WTC11 (cell line): ENCODE data around the gene RCN2. TPM values are rescaled to one million over a fixed set of nuclear protein-coding genes. Genes with fewer than 3 reads are reported as not detected.
"Not testable (repeated sequence)": the region's sequence is repeated elsewhere in the genome, so short reads cannot be mapped to it uniquely, and the experiment has no call there.

Experiments used
- ATAC-seq: fragments of 200-7000 bp; cut with Tn5 transposase; 2 replicates; pipeline ENCODE4 v1.10.0; 2021; ENCODE audit warnings: mild to moderate bottlenecking, moderate library complexity
- CTCF ChIA-PET: fragments of 300-600 bp; sonication (Branson Sonifier 250); formaldehyde crosslinking; loops from one replicate; lab custom pipeline; 2021; ENCODE audit warnings: antibody characterized with exemption; lab: Charles Lee
- POLR2A ChIA-PET: fragments of 350-600 bp; sonication (Branson Sonifier 250); formaldehyde crosslinking; loops from one replicate; lab custom pipeline; 2021; ENCODE audit warnings: antibody characterized with exemption; lab: Charles Lee
- DNase-seq: peaks from one replicate; pipeline ENCODE4 v3.0.0; 2021; ENCODE audit warnings: low spot score
- H3K27ac Mint-ChIP-seq: 2 replicates; pipeline ENCODE4 v1.8.0; 2021; ENCODE audit warnings: mixed read lengths
- H3K27me3 Mint-ChIP-seq: 2 replicates; pipeline ENCODE4 v1.8.0; 2021; ENCODE audit warnings: low read depth, mild to moderate bottlenecking, moderate library complexity, mixed read lengths
- H3K36me3 Mint-ChIP-seq: 2 replicates; pipeline ENCODE4 v1.8.0; 2021; ENCODE audit warnings: mixed read lengths
- H3K4me1 Mint-ChIP-seq: 2 replicates; pipeline ENCODE4 v1.8.0; 2022; ENCODE audit warnings: mixed read lengths
- H3K4me3 Mint-ChIP-seq: 2 replicates; pipeline ENCODE4 v1.8.0; 2021; ENCODE audit warnings: mild to moderate bottlenecking, moderate library complexity, mixed read lengths
- H3K9me3 Mint-ChIP-seq: 2 replicates; pipeline ENCODE4 v1.8.0; 2021; ENCODE audit warnings: mixed read lengths
- CREM ChIP-seq: sonication (generic); formaldehyde crosslinking; IDR thresholded peaks from 2 replicates; pipeline ENCODE4 v1.8.1; 2022; ENCODE audit warnings: mild to moderate bottlenecking, missing genetic modification reagents, moderate library complexity
- ELF4 ChIP-seq: sonication (generic); formaldehyde crosslinking; IDR thresholded peaks from 2 replicates; pipeline ENCODE4 v1.8.1; 2022; ENCODE audit warnings: low read depth, mild to moderate bottlenecking, moderate library complexity, missing genetic modification reagents
- ERG ChIP-seq: fragments of 250-450 bp; sonication (Bioruptor Pico); IDR thresholded peaks from 2 replicates; pipeline ENCODE4 v1.8.0; 2021; ENCODE audit warnings: mild to moderate bottlenecking
- ETV6 ChIP-seq: sonication (generic); formaldehyde crosslinking; IDR thresholded peaks from 2 replicates; pipeline ENCODE4 v1.8.1; 2022; ENCODE audit warnings: mild to moderate bottlenecking, missing genetic modification reagents
- IRF2 ChIP-seq: sonication (generic); formaldehyde crosslinking; IDR thresholded peaks from 2 replicates; pipeline ENCODE4 v1.8.0; 2022; ENCODE audit warnings: low read depth, missing genetic modification reagents, borderline replicate concordance
- NFATC4 ChIP-seq: fragments of 250-450 bp; sonication (Bioruptor Pico); IDR thresholded peaks from 2 replicates; pipeline ENCODE4 v1.9.0; 2021; ENCODE audit warnings: mild to moderate bottlenecking
- NR3C1 ChIP-seq: sonication (generic); formaldehyde crosslinking; conservative IDR thresholded peaks from 2 replicates; pipeline ENCODE4 v1.8.1; 2023; ENCODE audit warnings: low read depth, mild to moderate bottlenecking, missing genetic modification reagents
- PRRX2 ChIP-seq: fragments of 250-450 bp; sonication (Bioruptor Pico); IDR thresholded peaks from 2 replicates; pipeline ENCODE4 v1.8.0; 2021; ENCODE audit warnings: mild to moderate bottlenecking
- SMAD3 ChIP-seq: sonication (generic); formaldehyde crosslinking; IDR thresholded peaks from 2 replicates; pipeline ENCODE4 v1.8.0; 2022; ENCODE audit warnings: missing genetic modification reagents, mild to moderate bottlenecking, borderline replicate concordance
- ZNF396 ChIP-seq: fragments of 250-450 bp; sonication (Bioruptor Pico); IDR thresholded peaks from 2 replicates; pipeline ENCODE4 v1.8.0; 2021; ENCODE audit warnings: mild to moderate bottlenecking, moderate library complexity, borderline replicate concordance
- ZNF425 ChIP-seq: fragments of 250-450 bp; sonication (Bioruptor Pico); conservative IDR thresholded peaks from 2 replicates; pipeline ENCODE4 v1.9.0; 2021; ENCODE audit warnings: mild to moderate bottlenecking
- total RNA-seq: library from RNA; stranded (reverse); gene quantifications from 3 replicates; pipeline ENCODE4 v1.2.3, GENCODE V29; 2021
- TF ChIP-seq, protein P1 (sequence below): sonication (generic); formaldehyde crosslinking; IDR thresholded peaks from 2 replicates; pipeline ENCODE4 v1.8.0; 2023; ENCODE audit warnings: mild to moderate bottlenecking, missing genetic modification reagents

The RCN2 gene
- total RNA-seq, 1 experiment from 2014 or later, result 112 TPM

- TF ChIP-seq ERG, result no peak
- TF ChIP-seq CREM (CRISPR knock-in tag), result 0 out of 2 replicates have a peak, but pooled peaks have one; percentile 36
- no peak for TF ChIP-seq IRF2 (CRISPR knock-in tag)
- TF ChIP-seq ETV6, result no peak; the same call in 1 of the 2 replicates
- TF ChIP-seq NFATC4 (CRISPR knock-in tag), result no peak
- TF ChIP-seq PRRX2 (CRISPR knock-in tag), result no peak
- TF ChIP-seq, protein P1, sequence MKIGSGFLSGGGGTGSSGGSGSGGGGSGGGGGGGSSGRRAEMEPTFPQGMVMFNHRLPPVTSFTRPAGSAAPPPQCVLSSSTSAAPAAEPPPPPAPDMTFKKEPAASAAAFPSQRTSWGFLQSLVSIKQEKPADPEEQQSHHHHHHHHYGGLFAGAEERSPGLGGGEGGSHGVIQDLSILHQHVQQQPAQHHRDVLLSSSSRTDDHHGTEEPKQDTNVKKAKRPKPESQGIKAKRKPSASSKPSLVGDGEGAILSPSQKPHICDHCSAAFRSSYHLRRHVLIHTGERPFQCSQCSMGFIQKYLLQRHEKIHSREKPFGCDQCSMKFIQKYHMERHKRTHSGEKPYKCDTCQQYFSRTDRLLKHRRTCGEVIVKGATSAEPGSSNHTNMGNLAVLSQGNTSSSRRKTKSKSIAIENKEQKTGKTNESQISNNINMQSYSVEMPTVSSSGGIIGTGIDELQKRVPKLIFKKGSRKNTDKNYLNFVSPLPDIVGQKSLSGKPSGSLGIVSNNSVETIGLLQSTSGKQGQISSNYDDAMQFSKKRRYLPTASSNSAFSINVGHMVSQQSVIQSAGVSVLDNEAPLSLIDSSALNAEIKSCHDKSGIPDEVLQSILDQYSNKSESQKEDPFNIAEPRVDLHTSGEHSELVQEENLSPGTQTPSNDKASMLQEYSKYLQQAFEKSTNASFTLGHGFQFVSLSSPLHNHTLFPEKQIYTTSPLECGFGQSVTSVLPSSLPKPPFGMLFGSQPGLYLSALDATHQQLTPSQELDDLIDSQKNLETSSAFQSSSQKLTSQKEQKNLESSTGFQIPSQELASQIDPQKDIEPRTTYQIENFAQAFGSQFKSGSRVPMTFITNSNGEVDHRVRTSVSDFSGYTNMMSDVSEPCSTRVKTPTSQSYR (CRISPR knock-in tag), result no peak
- no peak for TF ChIP-seq ZNF396 (CRISPR knock-in tag)
- peak; percentile 77; the same call in 1 of the 2 replicates for TF ChIP-seq NR3C1
- TF ChIP-seq SMAD3, result no peak
- TF ChIP-seq ELF4, result no peak
These were observed at the start of gene RCN2 (continued) for GRCh38 chr15:76931397-76932134.

DNA sequence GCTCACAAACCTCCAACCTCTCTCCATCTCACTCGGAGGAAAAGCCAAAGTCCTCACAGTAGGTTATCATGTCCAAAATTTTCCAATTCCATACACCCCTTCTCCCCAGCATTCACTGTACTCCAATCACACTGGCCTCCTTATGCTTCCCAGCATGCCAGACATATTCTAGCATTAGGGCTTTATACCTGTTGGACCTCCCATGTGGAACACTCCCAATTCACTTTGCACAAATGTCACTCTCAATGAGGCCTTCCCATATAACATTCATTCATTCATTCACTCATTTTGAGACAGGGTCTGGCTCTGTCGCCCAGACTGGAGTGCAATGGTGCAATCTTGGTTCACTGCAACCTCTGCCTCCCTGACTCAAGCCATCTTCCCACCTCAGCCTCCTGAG lies 46.3 kb upstream of the RCN2 start:
- Mint-ChIP-seq H3K4me1 (no peaks in the 10 kb centered on the region), H3K36me3 (no peaks in the 10 kb centered on the region), H3K4me3 (no peak overlapping the region), H3K9me3 (peaks cover 10% of the 10 kb centered on the region), H3K27ac (no peak overlapping the region), H3K27me3 (no peaks in the 10 kb centered on the region)
- TF ChIP-seq ZNF425, result no peak
- CTCF ChIA-PET, result no interaction called here
- ATAC-seq (no peak), DNase-seq (no peak)
- POLR2A ChIA-PET, result no interaction called here

GRCh38 chr15:76887280-76888141 lies 44.0 kb upstream of the RCN2 start:
- CTCF ChIA-PET, H3K36me3 Mint-ChIP-seq, H3K4me1 Mint-ChIP-seq, H3K4me3 Mint-ChIP-seq, H3K27me3 Mint-ChIP-seq, H3K27ac Mint-ChIP-seq, DNase-seq, POLR2A ChIA-PET, ATAC-seq: not testable (repeated sequence)
- peaks cover 18% of the 10 kb centered on the region for H3K9me3 Mint-ChIP-seq

GRCh38 chr15:76892836-76893235 lies 38.7 kb upstream of the RCN2 start:
- ATAC-seq, CTCF ChIA-PET, H3K27ac Mint-ChIP-seq, DNase-seq, POLR2A ChIA-PET, H3K4me3 Mint-ChIP-seq, H3K27me3 Mint-ChIP-seq, H3K4me1 Mint-ChIP-seq: not testable (repeated sequence)
- Mint-ChIP-seq H3K9me3 (peaks cover 25% of the 10 kb centered on the region), H3K36me3 (peaks cover 12% of the 10 kb centered on the region)
